Activated T-helper 17 cell treated with anti-CD3 and anti-CD28 coated beads, Interleukin-2, amount 50 U/mL, for 72 hours (primary cell): ENCODE results near the gene MXD4. TPM values are rescaled to one million over a fixed set of nuclear protein-coding genes. Genes with fewer than 3 reads are reported as not detected.
A peak's percentile ranks its signal among the peaks of the same experiment; 100 is the strongest.

ENCODE experiments used
- ATAC-seq: fragments of 150-1000 bp; cut with Tn5 transposase; replicated peaks from 2 replicates; pipeline ENCODE4 v1.10.0; 2021; ENCODE audit warnings: mild to moderate bottlenecking, moderate library complexity
- H3K27ac Mint-ChIP-seq: one replicate; pipeline ENCODE4 v1.8.0; 2022; ENCODE audit warnings: mixed read lengths
- H3K27me3 Mint-ChIP-seq: one replicate; pipeline ENCODE4 v1.8.0; 2022; ENCODE audit warnings: mixed read lengths
- H3K36me3 Mint-ChIP-seq: one replicate; pipeline ENCODE4 v1.8.0; 2022; ENCODE audit warnings: low read depth, mild to moderate bottlenecking, mixed read lengths
- H3K4me1 Mint-ChIP-seq: one replicate; pipeline ENCODE4 v1.8.0; 2022; ENCODE audit warnings: mixed read lengths
- H3K4me3 Mint-ChIP-seq: one replicate; pipeline ENCODE4 v1.8.0; 2022; ENCODE audit warnings: mild to moderate bottlenecking, mixed read lengths
- H3K9me3 Mint-ChIP-seq: one replicate; pipeline ENCODE4 v1.8.0; 2022; ENCODE audit warnings: mixed read lengths
- total RNA-seq, 2 donors: library from RNA; stranded (reverse); gene quantifications; one replicate each; pipeline ENCODE4 v1.2.3, GENCODE V29; 2022

Gene MXD4
- total RNA-seq, 2 donors from 2014 or later: 6.1 to 7.7 TPM

- Mint-ChIP-seq H3K9me3 (no peaks in the 10 kb centered on the region), H3K27me3 (no peaks in the 10 kb centered on the region), H3K27ac (no peak overlapping the region), H3K36me3 (no peaks in the 10 kb centered on the region), H3K4me3 (no peak overlapping the region), H3K4me1 (no peaks in the 10 kb centered on the region)
- ATAC-seq: no peak
Measured at GRCh38 chr4:2273657-2274319, 11.9 kb upstream of the MXD4 start.

GRCh38 chr4:2273221-2273620, 11.3 kb upstream of the MXD4 start:
- no peaks in the 10 kb centered on the region for H3K36me3 Mint-ChIP-seq
- no peak overlapping the region for H3K27ac Mint-ChIP-seq
- ATAC-seq: no peak
- no peaks in the 10 kb centered on the region for H3K4me1 Mint-ChIP-seq
- no peaks in the 10 kb centered on the region for H3K9me3 Mint-ChIP-seq
- H3K27me3 Mint-ChIP-seq: no peaks in the 10 kb centered on the region
- no peak overlapping the region for H3K4me3 Mint-ChIP-seq

GRCh38 chr4:2272828-2273120, 10.9 kb upstream of the MXD4 start:
- Mint-ChIP-seq H3K27ac (no peak overlapping the region), H3K27me3 (no peaks in the 10 kb centered on the region), H3K4me3 (no peak overlapping the region), H3K36me3 (no peaks in the 10 kb centered on the region), H3K9me3 (no peaks in the 10 kb centered on the region), H3K4me1 (no peaks in the 10 kb centered on the region)
- no peak for ATAC-seq

- Mint-ChIP-seq H3K36me3 (no peaks in the 10 kb centered on the region), H3K27me3 (no peaks in the 10 kb centered on the region), H3K9me3 (no peaks in the 10 kb centered on the region), H3K4me1 (no peaks in the 10 kb centered on the region), H3K27ac (no peak overlapping the region), H3K4me3 (no peak overlapping the region)
- ATAC-seq: no peak
Measured at GRCh38 chr4:2272026-2272827, 10.3 kb upstream of the MXD4 start.

GRCh38 chr4:2271279-2272025, 9.5 kb upstream of the MXD4 start:
- no peak for ATAC-seq
- Mint-ChIP-seq H3K36me3 (no peaks in the 10 kb centered on the region), H3K27ac (no peak overlapping the region), H3K4me1 (no peaks in the 10 kb centered on the region), H3K9me3 (no peaks in the 10 kb centered on the region), H3K27me3 (no peaks in the 10 kb centered on the region), H3K4me3 (no peak overlapping the region)

GRCh38 chr4:2270341-2271165, 8.6 kb upstream of the MXD4 start:
- Mint-ChIP-seq H3K27me3 (no peaks in the 10 kb centered on the region), H3K4me1 (no peaks in the 10 kb centered on the region), H3K9me3 (no peaks in the 10 kb centered on the region), H3K36me3 (no peaks in the 10 kb centered on the region), H3K4me3 (no peak overlapping the region), H3K27ac (no peak overlapping the region)
- no peak for ATAC-seq

GRCh38 chr4:2269618-2270163, 7.8 kb upstream of the MXD4 start:
- no peak overlapping the region for H3K4me3 Mint-ChIP-seq
- H3K4me1 Mint-ChIP-seq: no peaks in the 10 kb centered on the region
- H3K27ac Mint-ChIP-seq: no peak overlapping the region
- no peaks in the 10 kb centered on the region for H3K27me3 Mint-ChIP-seq
- H3K36me3 Mint-ChIP-seq: no peaks in the 10 kb centered on the region
- H3K9me3 Mint-ChIP-seq: no peaks in the 10 kb centered on the region
- no peak for ATAC-seq

GRCh38 chr4:2269206-2269531, 7.3 kb upstream of the MXD4 start:
- no peaks in the 10 kb centered on the region for H3K27me3 Mint-ChIP-seq
- no peaks in the 10 kb centered on the region for H3K4me1 Mint-ChIP-seq
- H3K36me3 Mint-ChIP-seq: no peaks in the 10 kb centered on the region
- H3K4me3 Mint-ChIP-seq: no peak overlapping the region
- ATAC-seq: no peak
- H3K27ac Mint-ChIP-seq: no peak overlapping the region
- no peaks in the 10 kb centered on the region for H3K9me3 Mint-ChIP-seq

- Mint-ChIP-seq H3K27me3 (no peaks in the 10 kb centered on the region), H3K27ac (no peak overlapping the region), H3K4me3 (no peak overlapping the region), H3K36me3 (no peaks in the 10 kb centered on the region), H3K9me3 (no peaks in the 10 kb centered on the region), H3K4me1 (no peaks in the 10 kb centered on the region)
- no peak for ATAC-seq
Measured at GRCh38 chr4:2268357-2269205, 6.7 kb upstream of the MXD4 start.

GRCh38 chr4:2267841-2268240, 5.9 kb upstream of the MXD4 start:
- Mint-ChIP-seq H3K9me3 (no peaks in the 10 kb centered on the region), H3K4me3 (no peak overlapping the region), H3K4me1 (no peaks in the 10 kb centered on the region), H3K27me3 (no peaks in the 10 kb centered on the region), H3K36me3 (no peaks in the 10 kb centered on the region), H3K27ac (no peak overlapping the region)
- ATAC-seq: no peak

GRCh38 chr4:2267320-2267811, 5.5 kb upstream of the MXD4 start:
- Mint-ChIP-seq H3K4me3 (no peak overlapping the region), H3K36me3 (no peaks in the 10 kb centered on the region), H3K27ac (no peak overlapping the region), H3K27me3 (no peaks in the 10 kb centered on the region), H3K9me3 (no peaks in the 10 kb centered on the region), H3K4me1 (no peaks in the 10 kb centered on the region)
- no peak for ATAC-seq

GRCh38 chr4:2266821-2267220, 4.9 kb upstream of the MXD4 start:
- no peaks in the 10 kb centered on the region for H3K4me1 Mint-ChIP-seq
- H3K4me3 Mint-ChIP-seq: no peak overlapping the region
- H3K27me3 Mint-ChIP-seq: no peaks in the 10 kb centered on the region
- no peaks in the 10 kb centered on the region for H3K36me3 Mint-ChIP-seq
- ATAC-seq: no peak
- H3K9me3 Mint-ChIP-seq: no peaks in the 10 kb centered on the region
- no peak overlapping the region for H3K27ac Mint-ChIP-seq

GRCh38 chr4:2266181-2266580, 4.3 kb upstream of the MXD4 start:
- H3K36me3 Mint-ChIP-seq: no peaks in the 10 kb centered on the region
- no peaks in the 10 kb centered on the region for H3K27me3 Mint-ChIP-seq
- H3K4me1 Mint-ChIP-seq: no peaks in the 10 kb centered on the region
- H3K27ac Mint-ChIP-seq: peak overlapping the region; percentile 28
- ATAC-seq: no peak
- H3K4me3 Mint-ChIP-seq: no peak overlapping the region
- no peaks in the 10 kb centered on the region for H3K9me3 Mint-ChIP-seq
